HG03097 (cell line): Measurements from ENCODE around the gene CALB2.

ENCODE experiments used
- ATAC-seq: cut with Tn5 transposase; IDR thresholded peaks from one replicate; pipeline ENCODE4 v1.9.1; 2021; ENCODE audit not compliant: unreplicated experiment, low FRiP score

The CALB2 gene

GRCh38 chr16:71384073-71384724 is 25.7 kb downstream of the CALB2 start:
- no peak for ATAC-seq

DNA sequence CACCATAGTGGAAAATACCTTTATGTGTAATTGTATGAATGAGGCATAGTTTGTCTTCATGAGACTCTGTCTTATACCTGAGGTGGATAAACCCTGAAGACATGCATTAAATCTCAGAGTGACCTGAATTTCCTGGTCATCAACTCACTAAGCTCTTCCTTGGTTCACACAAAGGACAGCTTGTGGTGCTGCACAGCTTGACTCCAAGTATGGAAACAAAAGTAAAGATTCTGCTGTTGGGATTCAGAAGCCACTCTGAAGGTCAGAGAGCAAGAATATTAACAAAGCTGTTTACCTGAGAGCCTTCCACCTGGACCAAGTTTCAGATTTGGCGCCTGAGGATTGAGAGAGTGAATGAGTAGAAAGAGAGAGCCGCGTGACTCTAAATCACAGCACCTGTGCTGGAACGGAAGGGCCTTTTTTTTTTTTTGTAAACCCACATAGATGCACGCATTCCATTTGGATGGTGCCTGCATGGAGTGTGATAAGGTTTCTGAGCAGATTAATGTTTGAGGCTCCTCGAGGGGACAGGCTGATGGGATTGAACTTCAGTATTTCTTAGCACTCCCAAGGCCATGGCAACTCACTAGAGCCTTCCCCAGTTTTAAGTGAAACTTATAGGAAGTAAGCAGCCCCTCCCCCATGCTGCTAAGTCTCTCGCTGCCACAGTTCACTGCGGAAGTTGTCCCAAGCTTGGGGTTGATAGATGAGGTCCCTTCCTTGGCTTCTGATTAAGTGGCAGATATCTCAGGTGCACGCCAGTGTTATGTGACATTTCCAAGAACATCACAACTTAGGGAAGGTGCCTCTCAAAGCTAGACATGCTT is 28.7 kb downstream of the CALB2 start:
- no peak for ATAC-seq

DNA sequence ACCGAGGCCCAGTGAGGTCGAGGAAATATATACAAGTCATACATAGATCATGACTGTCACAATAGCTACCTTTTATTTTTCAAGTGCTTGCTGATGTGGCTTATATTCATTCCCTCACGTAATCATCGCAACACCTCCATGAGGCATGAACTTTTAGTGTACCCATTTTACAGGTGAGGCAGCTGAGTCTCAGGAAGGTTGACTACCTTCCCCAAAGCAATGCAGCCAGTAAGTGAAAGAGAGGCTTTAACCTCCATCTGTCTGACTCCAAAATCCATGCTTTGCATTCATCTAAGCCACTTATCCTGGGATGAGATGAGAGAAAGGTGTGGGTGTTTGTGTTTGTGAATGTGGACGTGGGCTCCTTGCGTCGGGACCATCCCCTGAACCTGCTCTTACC is 30.8 kb downstream of the CALB2 start:
- no peak for ATAC-seq

- no peak for ATAC-seq
Observed at GRCh38 chr16:71396594-71396993, 38.1 kb downstream of the CALB2 start.

DNA sequence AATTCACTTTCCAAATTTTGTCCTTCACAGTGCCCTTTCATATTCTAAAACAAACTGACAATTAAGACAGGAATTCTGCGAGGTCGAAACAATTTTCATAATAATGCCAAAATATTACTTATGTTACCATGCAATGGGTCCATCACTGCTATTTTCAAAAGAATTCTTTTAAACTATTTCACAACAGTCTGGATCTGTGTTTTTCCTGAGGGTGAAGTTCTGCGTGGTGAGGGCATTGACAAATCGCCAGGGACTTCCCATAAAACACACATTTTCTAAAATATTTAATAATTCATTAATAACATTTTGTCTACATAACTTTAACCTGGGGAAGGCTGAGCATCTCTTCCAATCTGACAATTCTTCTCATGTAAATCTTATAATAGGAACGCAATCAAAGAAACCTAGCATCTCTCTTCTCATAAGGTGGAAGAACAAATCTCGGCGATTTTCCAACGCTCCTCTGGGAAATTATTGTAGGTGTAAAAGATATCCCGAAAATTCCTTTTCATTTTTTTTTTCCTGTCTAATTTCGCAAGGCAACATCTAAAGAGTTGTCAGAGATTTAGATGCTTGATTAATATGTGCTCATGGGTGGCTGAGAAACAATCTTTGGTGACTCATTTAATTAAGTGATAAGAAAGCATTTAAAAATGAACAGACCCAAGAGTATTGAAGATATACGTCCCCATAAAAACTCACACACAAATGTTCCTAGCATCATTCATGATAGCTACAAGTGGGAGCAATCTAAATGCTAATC is 41.5 kb downstream of the CALB2 start:
- no peak for ATAC-seq

DNA sequence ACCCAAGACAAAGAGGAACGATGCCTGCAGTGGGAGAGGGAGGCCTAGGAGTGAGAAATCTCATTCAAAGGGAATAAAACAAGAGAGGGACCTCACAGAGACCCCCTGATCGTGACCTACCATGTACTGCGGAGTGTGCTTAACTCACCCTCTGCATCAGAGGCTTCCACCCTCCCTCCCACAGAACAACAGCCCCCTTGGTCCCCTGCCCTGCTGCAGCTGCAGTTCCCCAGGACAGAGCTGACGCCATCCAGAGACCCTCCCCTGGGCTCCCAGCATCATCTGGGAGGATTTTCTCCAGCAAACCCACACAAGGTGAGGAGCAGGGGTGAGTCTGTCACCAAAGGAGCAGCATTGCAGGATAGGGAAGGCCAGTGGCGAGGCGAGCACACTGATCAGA is 43.5 kb downstream of the CALB2 start:
- ATAC-seq, result no peak

- ATAC-seq, result no peak
Observed at GRCh38 chr16:71402674-71403073, 44.2 kb downstream of the CALB2 start.

DNA sequence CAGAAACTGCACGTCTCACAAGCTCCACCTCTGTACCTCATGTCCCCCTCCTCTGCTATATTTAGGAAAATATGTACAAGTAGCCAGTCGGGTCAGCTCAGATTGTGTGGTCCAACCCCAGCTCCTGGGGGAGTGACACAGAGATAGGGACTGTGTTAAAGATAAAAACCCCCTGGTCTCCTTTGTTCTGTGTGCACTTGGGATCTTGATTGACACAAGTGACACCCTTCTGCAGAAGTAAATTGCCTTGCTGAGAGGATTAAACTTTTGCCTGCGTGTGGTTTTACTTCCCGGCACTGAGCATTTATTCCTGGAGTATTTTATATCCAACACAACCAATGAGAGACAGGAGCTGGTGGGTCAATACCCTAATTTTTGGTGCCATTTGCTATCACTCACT is 45.8 kb downstream of the CALB2 start:
- ATAC-seq, result no peak

DNA sequence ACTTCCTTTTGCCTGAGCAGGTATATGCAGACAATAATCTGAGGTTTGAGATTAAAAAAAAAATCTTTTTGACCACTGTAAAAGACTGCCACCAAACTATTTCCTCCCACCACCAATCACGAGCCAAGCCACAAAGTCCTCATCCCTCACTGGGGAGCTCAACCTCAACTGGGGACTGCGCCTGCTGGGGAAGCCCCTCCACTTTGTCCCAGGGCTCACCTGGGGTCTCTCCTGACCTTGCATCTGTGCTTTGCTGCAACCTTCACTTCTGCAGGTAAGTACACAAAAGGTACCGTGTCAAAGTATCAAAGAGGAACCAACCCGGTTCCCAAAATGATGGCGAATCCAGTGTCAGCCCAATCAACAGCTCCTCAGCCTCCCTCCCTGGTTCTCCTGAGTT is 47.8 kb downstream of the CALB2 start:
- ATAC-seq, result no peak

- ATAC-seq, result no peak
Observed at GRCh38 chr16:71406724-71407123, 48.2 kb downstream of the CALB2 start.

DNA sequence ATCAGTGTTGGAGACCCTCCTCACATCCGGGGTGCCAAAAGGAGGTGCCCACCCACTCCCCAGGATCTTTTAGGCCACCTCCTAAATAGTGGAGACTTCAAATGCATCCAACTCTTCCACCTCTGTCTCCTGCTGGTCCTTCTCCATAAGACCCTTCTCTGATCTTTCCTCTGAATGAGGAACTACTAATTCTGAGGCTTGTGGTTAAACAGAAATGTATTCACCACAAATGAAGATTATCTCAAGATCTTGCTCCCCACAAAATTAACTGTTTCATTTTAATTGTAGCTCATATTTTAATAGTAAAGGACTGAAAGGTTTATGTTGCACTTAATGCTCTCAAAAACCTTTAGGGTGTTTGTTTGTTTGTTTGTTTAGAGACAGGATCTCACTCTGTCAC is 49.2 kb downstream of the CALB2 start:
- ATAC-seq, result no peak

DNA sequence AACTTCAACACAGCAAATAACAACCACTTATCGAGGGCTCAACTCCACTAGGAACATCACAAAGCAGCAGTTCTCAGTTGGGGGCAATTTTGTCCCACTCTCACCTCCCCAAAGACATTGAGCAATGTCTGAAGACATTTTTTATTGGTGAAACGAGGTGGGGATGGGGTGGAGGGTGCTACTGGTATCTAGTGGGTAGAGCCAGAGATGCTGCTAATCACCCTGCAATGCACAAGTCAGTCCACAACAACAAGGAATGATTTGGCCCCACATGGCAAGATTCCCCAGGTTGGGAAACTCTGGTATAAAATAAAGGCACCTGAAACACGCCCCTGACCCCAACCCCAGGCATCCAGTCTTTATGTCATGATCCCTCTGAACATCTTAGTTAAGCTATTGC is 50.0 kb downstream of the CALB2 start:
- no peak for ATAC-seq

DNA sequence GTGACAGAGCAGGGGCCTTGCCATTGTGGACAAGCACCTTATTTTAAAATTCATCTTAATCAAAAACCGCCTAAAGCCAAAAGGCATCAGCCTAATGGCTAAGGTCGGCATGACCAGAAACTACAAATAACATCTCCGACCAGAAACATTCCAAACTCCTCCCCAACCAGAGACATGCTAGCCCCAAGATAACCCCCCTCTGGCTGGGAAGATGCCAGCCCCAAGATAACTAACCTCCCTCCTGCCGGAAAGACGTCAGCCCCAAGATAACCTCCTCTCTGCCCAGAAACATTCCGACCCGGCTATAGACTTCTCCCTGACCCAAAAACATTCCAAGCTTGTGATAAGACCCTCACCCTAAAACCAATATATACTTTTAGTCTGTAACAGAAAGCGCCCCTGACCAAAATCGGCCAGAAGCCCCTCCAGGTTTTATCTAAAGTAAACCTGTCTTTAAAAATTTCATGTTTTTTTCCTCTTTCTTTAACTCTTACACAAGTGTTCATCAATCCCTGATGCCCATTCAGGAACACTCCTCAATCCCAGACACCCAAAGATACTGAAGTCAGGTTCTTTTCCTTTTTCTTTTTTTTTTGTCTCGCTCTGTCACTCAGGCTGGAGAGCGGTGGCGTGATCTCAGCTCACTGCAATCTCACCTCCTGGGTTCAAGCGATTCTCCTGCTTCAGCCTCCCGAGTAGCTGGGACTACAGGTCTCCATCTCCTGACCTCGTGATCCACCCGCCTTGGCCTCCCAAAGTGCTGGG is 50.7 kb downstream of the CALB2 start:
- no peak for ATAC-seq

DNA sequence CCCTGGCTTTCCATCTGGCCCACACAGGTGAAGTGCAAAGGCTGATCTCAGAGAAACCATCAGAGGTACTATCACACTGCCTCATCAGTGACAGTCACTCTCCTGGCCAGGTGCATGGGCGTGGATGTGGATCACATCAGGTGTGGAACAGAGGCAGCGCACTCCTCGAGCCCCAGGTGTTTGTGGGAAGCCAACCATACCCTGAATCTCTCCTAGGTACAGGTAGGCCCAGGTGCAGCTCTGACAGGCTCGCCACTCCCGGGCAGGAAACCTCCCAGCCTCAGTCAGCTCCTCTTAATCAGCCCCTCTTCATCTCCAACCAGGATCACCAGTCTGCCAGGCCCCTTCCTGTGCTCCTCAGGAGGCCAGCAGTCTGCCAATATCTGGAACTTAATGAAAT is 51.6 kb downstream of the CALB2 start:
- ATAC-seq, result no peak

DNA sequence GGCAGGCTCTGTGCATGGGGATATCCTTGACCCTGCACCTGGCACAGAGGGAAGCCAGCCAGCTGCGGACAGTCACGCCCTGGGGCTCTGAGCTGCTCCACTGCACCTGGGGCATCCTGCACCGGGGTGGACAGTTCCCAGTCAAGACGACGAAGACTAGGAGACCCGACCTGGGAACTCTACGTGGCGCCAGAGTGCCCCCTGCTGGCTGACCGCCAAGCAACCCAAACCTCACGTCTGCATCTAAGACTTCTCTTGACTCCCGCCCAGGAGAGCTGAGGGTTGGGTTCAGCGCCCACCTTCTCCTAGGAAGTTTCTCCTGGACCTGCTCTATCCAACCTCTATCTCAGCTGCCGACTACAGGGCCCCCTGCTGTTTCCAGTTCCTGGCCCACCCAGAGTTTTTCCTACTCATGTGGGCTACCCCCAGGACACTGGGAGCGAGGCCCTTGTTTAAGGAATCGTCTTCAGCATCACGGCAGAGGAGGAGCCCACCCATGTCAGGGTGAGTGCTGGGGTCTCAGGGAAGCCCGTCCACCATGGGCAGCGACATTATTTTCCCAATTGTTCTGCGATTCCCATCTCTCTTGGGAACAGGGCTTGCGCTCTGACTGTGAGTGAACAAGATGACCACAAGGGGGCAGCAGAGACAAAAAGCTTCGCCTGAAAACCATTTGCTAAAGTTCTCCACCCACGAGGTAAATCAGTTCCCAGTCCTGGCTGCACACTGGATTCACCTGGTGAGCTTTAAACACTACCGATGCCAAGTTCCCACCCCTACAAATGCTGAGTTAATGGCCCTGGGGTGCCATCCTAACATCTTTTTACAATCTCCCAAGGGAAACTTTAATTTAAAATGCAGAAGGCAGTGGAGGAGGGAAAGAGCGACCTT is 54.0 kb downstream of the CALB2 start:
- ATAC-seq, result no peak

- no peak for ATAC-seq
Observed at GRCh38 chr16:71413341-71413740, 54.8 kb downstream of the CALB2 start.

- ATAC-seq, result no peak
Observed at GRCh38 chr16:71414038-71414437, 55.5 kb downstream of the CALB2 start.

DNA sequence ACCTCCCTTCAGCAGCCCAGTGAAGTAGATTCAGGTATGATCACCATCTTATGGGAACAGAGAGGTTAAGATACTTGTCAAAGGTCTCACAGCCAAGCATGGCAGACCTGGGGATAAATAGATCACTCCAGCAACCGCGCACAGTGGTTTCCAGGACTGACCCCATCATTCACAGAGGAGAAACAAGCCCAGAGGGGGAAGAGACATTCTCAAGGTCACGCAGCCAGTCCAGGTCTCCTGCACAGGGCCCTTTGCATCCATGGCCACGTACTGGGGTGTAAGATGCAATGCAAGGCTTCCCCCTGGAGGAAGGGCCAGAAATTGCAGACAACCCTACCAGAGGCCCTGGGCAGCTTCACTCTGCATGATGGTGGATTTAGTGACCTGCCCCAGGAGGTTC is 63.4 kb downstream of the CALB2 start:
- ATAC-seq, result no peak

DNA sequence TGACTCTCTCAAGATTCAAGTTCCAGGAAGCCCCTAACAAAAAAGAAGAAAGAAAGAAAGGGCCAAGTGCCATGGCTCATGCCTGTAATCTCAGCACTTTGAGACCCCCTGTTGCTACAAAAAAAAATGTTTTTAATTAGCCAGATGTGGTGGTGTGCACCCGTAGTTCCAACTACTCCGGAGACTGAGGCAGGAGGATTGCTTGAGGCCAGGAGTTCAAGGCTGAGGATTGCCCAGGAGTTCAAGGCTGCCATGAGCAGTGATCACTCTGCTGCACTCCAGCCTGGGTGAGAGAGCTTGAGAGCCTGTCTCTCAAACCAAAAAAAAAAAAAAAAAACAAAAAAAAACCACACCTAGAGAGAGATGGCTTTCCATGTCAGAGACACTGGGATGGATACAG is 64.5 kb downstream of the CALB2 start:
- ATAC-seq, result no peak

GRCh38 chr16:71423865-71424264 is 65.3 kb downstream of the CALB2 start:
- no peak for ATAC-seq
